K562 (cell line): ENCODE data around the gene SH3BP5. TPM values are rescaled to one million over a fixed set of nuclear protein-coding genes. Genes with fewer than 3 reads are reported as not detected.

Source experiments
- ARID2 ChIP-seq: fragments of 450-650 bp; IDR thresholded peaks from 2 replicates; pipeline ENCODE4 v1.6.1; 2017; ENCODE audit warnings: antibody characterized with exemption, mild to moderate bottlenecking
- ARID4B ChIP-seq: sonication (generic); formaldehyde crosslinking; IDR thresholded peaks from 2 replicates; pipeline ENCODE4 v1.8.0; 2022; ENCODE audit warnings: mild to moderate bottlenecking, missing genetic modification reagents
- ATF6 ChIP-seq: sonication (generic); formaldehyde crosslinking; IDR thresholded peaks from 2 replicates; pipeline ENCODE4 v1.4.0; 2020; ENCODE audit warnings: mild to moderate bottlenecking, missing genetic modification reagents
- BACH1 ChIP-seq: fragments of 200-800 bp; sonication (Bioruptor generic); IDR thresholded peaks from 2 replicates; pipeline ENCODE4 v1.6.1; 2016; ENCODE audit warnings: missing genetic modification characterization, missing compliant biosample characterization
- EP300 ChIP-seq: IDR thresholded peaks from 2 replicates; pipeline ENCODE4 v1.6.1; 2012; ENCODE audit warnings: low read length, improper control_type of control experiment
- GTF2A2 ChIP-seq: IDR thresholded peaks from 2 replicates; pipeline ENCODE4 v1.6.1; 2016; ENCODE audit warnings: mild to moderate bottlenecking, missing genetic modification characterization, missing compliant biosample characterization
- MYBL2 ChIP-seq, 2 experiments: fragments of 450-650 bp in 1 of 2; sonication (generic) in 1 of 2; formaldehyde crosslinking in 1 of 2; IDR thresholded peaks; 2 replicates each; pipeline versions ENCODE4 v1.6.1 to v1.8.1; 2017 to 2022; ENCODE audit warnings: borderline replicate concordance in 1 of 2, inconsistent platforms in 1 of 2, low read depth in 1 of 2, mild to moderate bottlenecking in 1 of 2, missing genetic modification reagents in 1 of 2, moderate library complexity in 1 of 2
- NONO ChIP-seq, 2 experiments: fragments of 200-400 bp in 1 of 2; fragments of 450-650 bp in 1 of 2; formaldehyde crosslinking in 1 of 2; IDR thresholded peaks; 2 replicates each; pipeline ENCODE4 v1.6.1; 2017; ENCODE audit warnings: low read depth in 2 of 2, mild to moderate bottlenecking in 2 of 2, moderate library complexity in 2 of 2, low read length in 1 of 2
- PREB ChIP-seq: sonication (generic); formaldehyde crosslinking; IDR thresholded peaks from 2 replicates; pipeline ENCODE4 v1.8.1; 2023; ENCODE audit warnings: mild to moderate bottlenecking, missing genetic modification reagents
- RBM34 ChIP-seq: fragments of 200-400 bp; formaldehyde crosslinking; IDR thresholded peaks from 2 replicates; pipeline ENCODE4 v1.6.1; 2018; ENCODE audit warnings: low read length, borderline replicate concordance; ENCODE audit not compliant: insufficient read depth
- TGIF2 ChIP-seq: sonication (generic); formaldehyde crosslinking; IDR thresholded peaks from 2 replicates; pipeline ENCODE4 v1.8.1; 2022; ENCODE audit warnings: mild to moderate bottlenecking, missing genetic modification reagents, moderate library complexity
- VEZF1 ChIP-seq: fragments of 200-800 bp; sonication (Bioruptor generic); IDR thresholded peaks from 2 replicates; pipeline ENCODE4 v1.6.1; 2017; ENCODE audit warnings: missing genetic modification characterization, missing compliant biosample characterization
- ZBTB2 ChIP-seq: fragments of 450-650 bp; IDR thresholded peaks from 2 replicates; pipeline ENCODE4 v1.6.1; 2016; ENCODE audit warnings: antibody characterized with exemption
- ZNF23 ChIP-seq: fragments of 250-450 bp; sonication (Bioruptor Pico); IDR thresholded peaks from 2 replicates; pipeline ENCODE4 v1.4.0; 2020; ENCODE audit warnings: mild to moderate bottlenecking
- polyA plus RNA-seq, 8 experiments: library from polyadenylated mRNA; depleted of rRNA in 4 of 8; stranded (reverse) in 5 of 8; unstranded in 3 of 8; fragments of >200 nt; fragmentation: Nextera tagmentation in 2 of 8; fragmentation: Illumina TruSeq in 1 of 8; extraction: Ambion mirVana in 2 of 8; extraction: Trizol in 1 of 8; gene quantifications; 2 replicates each; pipeline versions ENCODE4 v1.2.1 to v1.2.3, GENCODE V29; 2011 to 2014; ENCODE audit warnings: inconsistent platforms in 1 of 8, missing spikeins in 1 of 8
- total RNA-seq, 7 experiments: library from RNA; depleted of rRNA in 6 of 7; stranded (reverse); fragments of >200 nt in 6 of 7; fragmentation: Illumina TruSeq in 2 of 7; extraction: Trizol in 2 of 7; gene quantifications; 2 replicates each; pipeline versions ENCODE4 v1.2.1 to v1.2.3, GENCODE V29; 2011 to 2021; ENCODE audit warnings: low replicate concordance in 1 of 7

The SH3BP5 gene
- total and polyA plus RNA-seq, 9 of the 15 experiments (the other 6 are each of a cell fraction or from before 2014, with no cell fraction given), result 2.9 to 29.0 (median 14.9) TPM

GRCh38 chr3:15380980-15381890, 48.8 kb upstream of the SH3BP5 start (continued):
- TF ChIP-seq ATF6 (no peak), VEZF1 (CRISPR knock-in tag) (peak; percentile 70), GTF2A2 (peak; percentile 68; the same call in 1 of the 2 replicates), NONO (IDR thresholded peaks at IDR 0.05; ENCODE audit: low read depth in 2 of 2, low read length in 1 of 2) (no peak), TGIF2 (CRISPR knock-in tag) (no peak), EP300 (no peak; the same call in 1 of the 2 replicates), ZNF23 (CRISPR knock-in tag) (peak; percentile 62; the same call in 1 of the 2 replicates), MYBL2 (IDR thresholded peaks at IDR 0.05; ENCODE audit: low read depth) (no peak), MYBL2 (CRISPR knock-in tag; IDR thresholded peaks at IDR 0.05; ENCODE audit: borderline replicate concordance) (no peak), ZBTB2 (no peak), BACH1 (tag) (peak; percentile 80), ARID2 (no peak), PREB (CRISPR knock-in tag) (no peak), RBM34 (no peak), ARID4B (CRISPR knock-in tag) (no peak)
